GM19455 (cell line): ENCODE measurements around the gene NANP.

Source experiments
- ATAC-seq: cut with Tn5 transposase; IDR thresholded peaks from one replicate; pipeline ENCODE4 v1.9.1; 2021; ENCODE audit not compliant: unreplicated experiment

Gene NANP

GRCh38 chr20:25571817-25572216 lies 52.0 kb downstream of the NANP start:
- no peak for ATAC-seq

DNA sequence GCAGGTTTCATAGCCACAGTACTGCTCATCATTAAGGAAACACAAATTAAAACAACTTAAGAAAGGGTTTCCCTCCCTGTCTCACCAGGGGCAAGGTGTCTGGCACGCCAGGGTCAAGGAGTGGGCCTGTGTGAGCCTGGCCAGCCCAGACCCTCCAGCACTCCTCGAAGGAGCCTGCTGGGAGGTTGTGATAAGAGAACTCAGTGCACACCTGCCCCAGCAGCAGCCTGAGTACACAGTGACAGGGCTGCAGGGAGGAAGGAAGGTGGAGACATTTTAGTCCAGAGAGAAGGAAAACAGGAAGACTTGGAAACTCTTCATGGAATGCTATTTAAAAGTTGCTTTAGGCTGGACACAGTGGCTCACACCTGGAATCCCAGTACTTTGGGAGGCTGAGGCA lies 52.6 kb downstream of the NANP start:
- no peak for ATAC-seq

DNA sequence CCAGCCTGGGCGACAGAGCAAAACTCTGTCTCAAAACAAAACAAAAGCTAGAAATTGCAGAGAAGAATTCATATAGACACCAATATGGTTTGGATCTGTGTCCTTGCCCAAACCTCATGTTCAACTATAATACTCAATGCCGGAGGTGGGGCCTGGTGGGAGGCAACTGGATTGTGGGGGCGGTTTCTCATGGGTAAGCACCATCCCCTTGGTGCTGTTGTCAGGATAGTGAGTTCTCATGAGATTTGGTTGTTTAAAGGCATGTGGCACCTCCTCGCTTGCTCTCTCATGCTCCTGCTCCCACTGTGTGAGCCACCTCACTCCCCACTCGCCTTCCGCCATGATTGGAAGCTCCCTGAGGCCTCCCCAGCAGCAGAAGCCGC lies 53.7 kb downstream of the NANP start:
- ATAC-seq, result no peak

DNA sequence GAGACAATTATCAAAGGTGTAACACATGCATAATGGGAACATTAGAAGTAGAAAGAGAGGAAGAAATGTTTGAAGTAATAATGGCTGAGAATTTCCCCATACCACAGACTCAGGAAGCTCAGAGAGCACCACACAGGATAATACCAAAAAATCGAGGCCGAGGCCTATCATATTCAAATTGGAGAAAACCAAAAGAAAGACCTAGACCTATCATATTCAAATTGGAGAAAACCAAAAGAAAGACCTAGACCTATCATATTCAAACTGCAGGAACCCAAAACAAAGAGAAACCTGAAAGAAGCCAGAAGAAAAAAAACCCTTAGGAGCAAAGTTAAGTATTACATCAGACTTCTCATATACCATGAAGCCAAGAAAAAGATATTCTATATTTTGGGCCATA lies 56.5 kb downstream of the NANP start:
- no peak for ATAC-seq

GRCh38 chr20:25566821-25567220 lies 57.0 kb downstream of the NANP start:
- ATAC-seq, result no peak

DNA sequence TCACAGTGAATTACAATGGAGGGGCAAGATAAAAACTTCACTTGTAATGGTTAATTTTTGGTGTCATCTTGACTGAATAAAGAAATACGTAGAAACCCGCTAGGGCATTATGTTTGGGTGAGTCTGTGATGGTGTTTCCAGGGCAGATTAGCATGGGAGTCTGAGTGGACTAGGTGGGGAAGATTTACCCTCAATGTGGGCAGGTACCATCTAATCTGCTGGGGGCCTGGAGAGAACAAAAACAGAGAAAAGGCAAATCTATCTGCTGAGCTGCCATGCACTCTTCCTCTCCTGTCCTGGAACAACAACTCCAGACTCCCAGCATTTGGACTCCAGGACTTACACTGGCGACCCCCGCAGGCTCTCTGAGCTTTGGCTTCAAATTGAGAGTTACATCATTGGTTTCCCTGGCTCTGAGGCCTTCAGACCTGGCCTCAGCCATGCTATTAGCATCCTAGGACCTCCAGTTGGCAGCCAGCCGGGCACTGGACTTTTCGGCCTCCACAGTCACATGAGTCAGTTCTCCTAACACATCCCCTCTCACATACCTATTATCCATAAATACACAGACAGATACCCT lies 58.1 kb downstream of the NANP start:
- no peak for ATAC-seq

- no peak for ATAC-seq
These were observed 59.9 kb downstream of the NANP start for GRCh38 chr20:25563876-25564275.

GRCh38 chr20:25563362-25563761 lies 60.5 kb downstream of the NANP start:
- ATAC-seq, result no peak
